ENCODE data around the gene PLCB4. TPM values are rescaled to one million over a fixed set of nuclear protein-coding genes. Genes with fewer than 3 reads are reported as not detected.

PLCB4 gene
- total RNA-seq, 4 donors from 2014 or later, result 3.5 to 30.5 (median 17.5) TPM

GRCh38 chr20:9163995-9164394 lies 95.1 kb downstream of the PLCB4 start:
- no peaks in the 10 kb centered on the region for H3K9me3 ChIP-seq
- H3K36me3 ChIP-seq, result no peaks in the 10 kb centered on the region
- no peaks in the 10 kb centered on the region for H3K4me1 ChIP-seq
- H3K4me3 ChIP-seq, result no peak overlapping the region
- H3K27ac ChIP-seq, result no peak overlapping the region
- DNase-seq, result no peak
- TF ChIP-seq CTCF (IDR thresholded peaks at IDR 0.05), result no peak
- no peak for TF ChIP-seq POLR2A (IDR thresholded peaks at IDR 0.05)
- no peaks in the 10 kb centered on the region for H3K27me3 ChIP-seq

GRCh38 chr20:9165261-9165660 lies 96.4 kb downstream of the PLCB4 start:
- Histone ChIP-seq H3K4me3 (no peak overlapping the region), H3K9me3 (no peaks in the 10 kb centered on the region), H3K27ac (no peak overlapping the region), H3K36me3 (no peaks in the 10 kb centered on the region), H3K27me3 (no peaks in the 10 kb centered on the region), H3K4me1 (no peaks in the 10 kb centered on the region)
- no peak for DNase-seq
- TF ChIP-seq POLR2A (IDR thresholded peaks at IDR 0.05) (no peak), CTCF (IDR thresholded peaks at IDR 0.05) (no peak)

- Histone ChIP-seq H3K9me3 (no peaks in the 10 kb centered on the region), H3K36me3 (no peaks in the 10 kb centered on the region), H3K4me1 (no peaks in the 10 kb centered on the region), H3K27ac (no peak overlapping the region), H3K4me3 (no peak overlapping the region), H3K27me3 (no peaks in the 10 kb centered on the region)
- no peak for DNase-seq
- TF ChIP-seq POLR2A (IDR thresholded peaks at IDR 0.05) (no peak), CTCF (IDR thresholded peaks at IDR 0.05) (no peak)
Measured at GRCh38 chr20:9166153-9166780, 97.4 kb downstream of the PLCB4 start.

- Histone ChIP-seq H3K4me1 (no peaks in the 10 kb centered on the region), H3K4me3 (no peak overlapping the region), H3K9me3 (no peaks in the 10 kb centered on the region), H3K27ac (no peak overlapping the region), H3K27me3 (no peaks in the 10 kb centered on the region), H3K36me3 (no peaks in the 10 kb centered on the region)
- TF ChIP-seq CTCF (IDR thresholded peaks at IDR 0.05), result no peak
- TF ChIP-seq POLR2A (IDR thresholded peaks at IDR 0.05), result no peak
- DNase-seq, result no peak
Measured at GRCh38 chr20:9169409-9169808, 100.5 kb downstream of the PLCB4 start.

- no peak for TF ChIP-seq POLR2A (IDR thresholded peaks at IDR 0.05)
- TF ChIP-seq CTCF (IDR thresholded peaks at IDR 0.05), result no peak
- Histone ChIP-seq H3K27me3 (no peaks in the 10 kb centered on the region), H3K27ac (no peak overlapping the region), H3K36me3 (no peaks in the 10 kb centered on the region), H3K4me1 (no peaks in the 10 kb centered on the region), H3K4me3 (no peak overlapping the region), H3K9me3 (no peaks in the 10 kb centered on the region)
- DNase-seq, result no peak
Measured at GRCh38 chr20:9172851-9173250, 104.0 kb downstream of the PLCB4 start.

GRCh38 chr20:9177278-9177677 lies 108.4 kb downstream of the PLCB4 start:
- DNase-seq, result no peak
- no peak overlapping the region for H3K4me3 ChIP-seq
- no peaks in the 10 kb centered on the region for H3K27me3 ChIP-seq
- H3K36me3 ChIP-seq, result no peaks in the 10 kb centered on the region
- no peaks in the 10 kb centered on the region for H3K9me3 ChIP-seq
- no peak for TF ChIP-seq CTCF (IDR thresholded peaks at IDR 0.05)
- no peak for TF ChIP-seq POLR2A (IDR thresholded peaks at IDR 0.05)
- no peaks in the 10 kb centered on the region for H3K4me1 ChIP-seq
- no peak overlapping the region for H3K27ac ChIP-seq
